Measurements from ENCODE around the gene ERBB3.

The ERBB3 gene

GRCh38 chr12:56134897-56135296, 54.9 kb downstream of the ERBB3 start:
- no peak for DNase-seq (ENCODE audit: low spot score)

GRCh38 chr12:56137853-56138571, 58.0 kb downstream of the ERBB3 start:
- no peak for DNase-seq (ENCODE audit: low spot score)

GRCh38 chr12:56141946-56142784, 62.2 kb downstream of the ERBB3 start:
- DNase-seq (ENCODE audit: low spot score), result no peak

- DNase-seq (ENCODE audit: low spot score), result no peak
Observed at GRCh38 chr12:56143217-56143616, 63.3 kb downstream of the ERBB3 start.

GRCh38 chr12:56143870-56144269, 63.9 kb downstream of the ERBB3 start:
- no peak for DNase-seq (ENCODE audit: low spot score)

GRCh38 chr12:56145217-56145616, 65.3 kb downstream of the ERBB3 start:
- DNase-seq (ENCODE audit: low spot score), result no peak

DNA sequence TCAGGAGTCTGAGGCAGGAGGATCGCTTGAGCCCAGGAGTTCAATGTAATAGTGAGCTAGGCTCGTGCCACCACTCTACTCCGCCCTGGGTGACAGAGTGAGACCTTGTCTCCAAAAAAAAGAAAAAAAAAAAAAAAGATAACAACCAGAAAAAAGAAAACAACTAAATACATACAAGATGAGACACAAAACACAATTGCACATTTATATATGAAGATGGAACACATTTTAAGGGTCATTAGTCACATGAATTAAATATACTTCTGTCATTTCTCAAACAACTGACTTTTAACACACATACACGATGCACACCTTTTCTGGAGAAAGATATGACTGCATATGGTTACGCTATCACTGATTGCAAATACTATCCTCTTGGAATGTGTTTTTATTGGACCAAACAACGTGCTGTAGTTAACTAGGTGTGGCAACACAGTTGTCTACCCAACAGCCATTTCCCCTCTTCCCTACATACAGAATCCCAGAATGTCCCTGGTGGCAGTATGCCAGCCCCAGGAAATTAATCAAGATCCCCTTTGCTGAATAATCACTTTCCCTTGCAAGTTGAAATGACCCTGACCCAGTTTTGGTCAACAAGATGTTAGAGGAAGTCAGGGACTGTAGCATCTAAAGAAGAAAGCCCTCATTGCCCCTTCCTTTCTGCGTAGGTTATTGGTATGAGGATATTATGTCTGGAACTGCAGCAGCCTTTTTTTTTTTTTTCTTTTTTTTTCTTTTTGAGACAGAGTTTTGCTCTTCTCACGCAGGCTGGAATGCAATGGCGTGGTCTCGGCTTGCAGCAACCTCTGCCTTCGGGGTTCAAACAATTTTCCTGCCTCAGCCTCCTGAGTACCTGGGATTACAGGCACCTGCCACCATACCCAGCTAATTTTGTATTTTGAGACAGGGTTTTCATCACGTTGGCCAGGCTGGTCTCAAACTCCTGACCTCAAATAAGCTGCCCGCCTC, 66.8 kb downstream of the ERBB3 start:
- DNase-seq (ENCODE audit: low spot score), result no peak

DNA sequence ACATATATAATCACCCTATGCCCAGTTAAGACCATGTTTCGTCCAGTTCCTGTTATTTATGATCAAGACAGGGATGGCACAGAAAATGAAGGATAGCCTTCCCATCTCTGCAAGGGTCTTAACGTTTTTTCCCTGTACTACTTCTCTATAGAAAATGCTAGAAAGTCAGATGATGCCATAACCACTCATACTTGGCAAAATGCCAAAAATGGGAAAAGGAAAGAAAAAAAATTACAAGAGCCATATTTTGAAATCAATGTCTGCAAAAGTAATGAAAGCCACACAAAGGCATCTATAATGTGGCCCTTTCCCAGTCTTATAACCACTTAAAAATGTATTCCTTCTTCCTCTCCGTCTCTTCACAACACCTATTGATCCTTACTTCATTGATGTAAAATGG, 70.6 kb downstream of the ERBB3 start:
- DNase-seq (ENCODE audit: low spot score), result no peak

GRCh38 chr12:56151672-56152131, 71.7 kb downstream of the ERBB3 start:
- no peak for DNase-seq (ENCODE audit: low spot score)

GRCh38 chr12:56152132-56152755, 72.3 kb downstream of the ERBB3 start, which contains the start of gene MYL6B:
TSS of gene MYL6B (plus strand) at chr12:56152587. CDS start at chr12:56153919, 1,332 bp downstream.
- peak; percentile 82 for DNase-seq (ENCODE audit: low spot score)

Data from pons (tissue), 1 donor.